ENCODE results near the gene SPAG17. TPM values are rescaled to one million over a fixed set of nuclear protein-coding genes. Genes with fewer than 3 reads are reported as not detected.

SPAG17 gene
- total RNA-seq (2012; rRNA removed) (under 0.01 TPM in 1 of 2 replicates, not detected in the other), polyA plus RNA-seq (2012; rRNA removed) (0.10 TPM in 1 of 2 replicates, not detected in the other), Bru-seq, nascent RNA (percentile 4 among the genes with signal in this experiment), BruChase-seq, experiment 1, labeled RNA remaining after a 6-hour chase (percentile 1 among the genes with signal in this experiment), BruChase-seq, experiment 2, labeled RNA remaining after a 2-hour chase (percentile 1 among the genes with signal in this experiment)
- polyA plus RNA-seq (2012; cell fraction: cytosol; rRNA removed) = not detected in 2 replicates
- polyA plus RNA-seq (2012; cell fraction: nucleus; rRNA removed; ENCODE audit: low replicate concordance) = 0.01 TPM in 1 of 2 replicates, not detected in the other
- long read RNA-seq = 0 reads

GRCh38 chr1:118185084-118185832 lies at the start of gene SPAG17:
Gene SPAG17, minus strand, starts transcription at chr1:118185228. Its CDS starts 71 bp downstream, at chr1:118185157.
- Histone ChIP-seq H3K18ac (ENCODE audit: low read depth, low read length) (no peak within 1 kb of the TSS), H3K27ac (ENCODE audit: insufficient read depth, low read length) (no peak within 1 kb of the TSS), H3K23ac (ENCODE audit: low read depth, low read length) (no peak within 1 kb of the TSS), H2BK120ac (ENCODE audit: low read depth, low read length) (no peak within 1 kb of the TSS), H3K56ac (ENCODE audit: extremely low read depth, insufficient read depth, low read length) (no peak within 1 kb of the TSS), H4K8ac (ENCODE audit: low read depth in 2 of 2, low read length in 2 of 2) (no peak within 1 kb of the TSS), H2AK9ac (replicated peaks; ENCODE audit: low read depth, low read length, poor library complexity) (no peak within 1 kb of the TSS), H3K9ac (ENCODE audit: low read depth, low read length) (no peak within 1 kb of the TSS), H3K27me3 (ENCODE audit: control insufficient read depth, insufficient read depth, low read length) (no peaks in the 10 kb centered on the region), H3K36me3 (ENCODE audit: control insufficient read depth, insufficient read depth, low read length) (no peaks in the 10 kb centered on the region), H3K9me3 (ENCODE audit: control insufficient read depth, insufficient read depth, low read length) (no peaks in the 10 kb centered on the region), H3K4me2 (ENCODE audit: low read depth, low read length) (peak within 1 kb of the TSS; percentile 73), H3K4ac (ENCODE audit: low read depth, low read length) (no peak within 1 kb of the TSS), H2AK5ac (ENCODE audit: low read depth, low read length) (no peak within 1 kb of the TSS), H3K4me3 (ENCODE audit: insufficient read depth, low read depth, low read length) (peak within 1 kb of the TSS; percentile 52), H4K5ac (ENCODE audit: low read depth, low read length) (no peak within 1 kb of the TSS), H2BK15ac (ENCODE audit: low read depth, low read length) (no peak within 1 kb of the TSS), H3K9me1 (ENCODE audit: insufficient read depth, low read length) (no peaks in the 10 kb centered on the region), H4K91ac (ENCODE audit: insufficient read depth, low read depth, low read length) (no peak within 1 kb of the TSS), H3K79me1 (ENCODE audit: low read depth in 1 of 2, low read length in 2 of 2) (no peaks in the 10 kb centered on the region), H3K14ac (replicated peaks; ENCODE audit: low read depth, low read length) (no peak within 1 kb of the TSS; the same call in 1 of the 2 replicates), H2AFZ (replicated peaks; ENCODE audit: low read length, poor library complexity) (peak within 1 kb of the TSS; percentile 90), H3K4me1 (ENCODE audit: control insufficient read depth, insufficient read depth, low read length) (no peaks in the 10 kb centered on the region), H2BK5ac (ENCODE audit: low read depth, low read length, poor library complexity, severe bottlenecking) (no peak within 1 kb of the TSS), H4K20me1 (ENCODE audit: insufficient read depth, low read length) (no peaks in the 10 kb centered on the region), H2BK20ac (ENCODE audit: low read depth, low read length) (no peak within 1 kb of the TSS)
- CTCF ChIA-PET = interaction anchor here (0.5 kb wide), 1 partner anchor 1024 kb away, joined by 3 read pairs; no protein-coding TSS in a partner anchor
- DNase-seq (peak; percentile 21), ATAC-seq (ENCODE audit: low read depth) (peak; percentile 93)
- TF ChIP-seq CTCF (conservative IDR thresholded peaks at IDR 0.05; ENCODE audit: low read depth, low read length) = peak; percentile 28; the same call in 1 of the 2 replicates
- no peak for TF ChIP-seq RAD21 (IDR thresholded peaks at IDR 0.05; ENCODE audit: low read length)
- dilution Hi-C loops (cut with HindIII; ENCODE audit: low sequenced_read_pairs, unreplicated experiment) = no loop called here
- BruUV-seq (replicated peaks) = no TSS peak
- 10% methylated on average over 17 of the region's 30 CpGs; no CpG with 5 or more reads in 1 of the 2 experiments for WGBS, 2 experiments (ENCODE audit: extremely low coverage in 2 of 2, insufficient read length in 1 of 2)
- intact Hi-C loops (cut with micrococcal nuclease) = no loop called here
- POLR2A ChIA-PET (ENCODE audit: unreplicated experiment) = interaction anchor here (0.6 kb wide), 1 partner anchor 18 kb away, joined by 3 read pairs; no protein-coding TSS in a partner anchor
- in situ Hi-C loops (cut with MboI; ENCODE audit: low sequenced_read_pairs) = no loop called here

All from IMR-90 (cell line).